PFSK-1 (cell line): Measurements from ENCODE around the gene C3orf49.

Experiments
- POLR2AphosphoS5 ChIP-seq: IDR thresholded peaks from 2 replicates; pipeline ENCODE4 v1.6.1; 2012; ENCODE audit warnings: low read depth, mild to moderate bottlenecking, control low read depth, low read length, moderate library complexity
- TAF1 ChIP-seq: IDR thresholded peaks from 2 replicates; pipeline ENCODE4 v1.6.1; 2012; ENCODE audit warnings: low read length, control low read depth, borderline replicate concordance; ENCODE audit not compliant: insufficient read depth
- TF ChIP-seq, protein P1 (sequence below), 2 experiments: IDR thresholded peaks; 2 replicates each; pipeline versions ENCODE4 v1.6.1 to v1.8.0; 2011 to 2012; ENCODE audit warnings: low read depth in 2 of 2, low read length in 2 of 2, control low read depth in 1 of 2, inconsistent platforms in 1 of 2, mild to moderate bottlenecking in 1 of 2, moderate library complexity in 1 of 2; ENCODE audit not compliant: insufficient read depth in 1 of 2

GRCh38 chr3:63896332-63897030 is 77.4 kb downstream of the C3orf49 start:
- TF ChIP-seq POLR2AphosphoS5 (no peak), TAF1 (no peak)
- TF ChIP-seq, protein P1, sequence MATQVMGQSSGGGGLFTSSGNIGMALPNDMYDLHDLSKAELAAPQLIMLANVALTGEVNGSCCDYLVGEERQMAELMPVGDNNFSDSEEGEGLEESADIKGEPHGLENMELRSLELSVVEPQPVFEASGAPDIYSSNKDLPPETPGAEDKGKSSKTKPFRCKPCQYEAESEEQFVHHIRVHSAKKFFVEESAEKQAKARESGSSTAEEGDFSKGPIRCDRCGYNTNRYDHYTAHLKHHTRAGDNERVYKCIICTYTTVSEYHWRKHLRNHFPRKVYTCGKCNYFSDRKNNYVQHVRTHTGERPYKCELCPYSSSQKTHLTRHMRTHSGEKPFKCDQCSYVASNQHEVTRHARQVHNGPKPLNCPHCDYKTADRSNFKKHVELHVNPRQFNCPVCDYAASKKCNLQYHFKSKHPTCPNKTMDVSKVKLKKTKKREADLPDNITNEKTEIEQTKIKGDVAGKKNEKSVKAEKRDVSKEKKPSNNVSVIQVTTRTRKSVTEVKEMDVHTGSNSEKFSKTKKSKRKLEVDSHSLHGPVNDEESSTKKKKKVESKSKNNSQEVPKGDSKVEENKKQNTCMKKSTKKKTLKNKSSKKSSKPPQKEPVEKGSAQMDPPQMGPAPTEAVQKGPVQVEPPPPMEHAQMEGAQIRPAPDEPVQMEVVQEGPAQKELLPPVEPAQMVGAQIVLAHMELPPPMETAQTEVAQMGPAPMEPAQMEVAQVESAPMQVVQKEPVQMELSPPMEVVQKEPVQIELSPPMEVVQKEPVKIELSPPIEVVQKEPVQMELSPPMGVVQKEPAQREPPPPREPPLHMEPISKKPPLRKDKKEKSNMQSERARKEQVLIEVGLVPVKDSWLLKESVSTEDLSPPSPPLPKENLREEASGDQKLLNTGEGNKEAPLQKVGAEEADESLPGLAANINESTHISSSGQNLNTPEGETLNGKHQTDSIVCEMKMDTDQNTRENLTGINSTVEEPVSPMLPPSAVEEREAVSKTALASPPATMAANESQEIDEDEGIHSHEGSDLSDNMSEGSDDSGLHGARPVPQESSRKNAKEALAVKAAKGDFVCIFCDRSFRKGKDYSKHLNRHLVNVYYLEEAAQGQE (IDR thresholded peaks at IDR 0.05; ENCODE audit: insufficient read depth in 1 of 2, low read depth in 2 of 2, low read length in 2 of 2), result no peak
